MM.1S (cell line): Measurements from ENCODE around the gene SPINT2.

Experiments
- DNase-seq: peaks from one replicate; pipeline ENCODE4 v3.0.0-alpha.2; 2015
- H2AFZ ChIP-seq: fragments of 300-600 bp; sonication (generic); 2 replicates; pipeline ENCODE4 v1.6.0; 2016; ENCODE audit warnings: antibody characterized with exemption, low read length
- H3F3A ChIP-seq: fragments of 300-600 bp; sonication (generic); 2 replicates; pipeline ENCODE4 v1.6.1; 2016; ENCODE audit warnings: mild to moderate bottlenecking, antibody characterized with exemption, low read length, moderate library complexity, mixed read lengths; ENCODE audit not compliant: insufficient read depth
- H3K27ac ChIP-seq: fragments of 300-600 bp; sonication (generic); 2 replicates; pipeline ENCODE4 v1.5.1; 2016; ENCODE audit warnings: mild to moderate bottlenecking, low read length
- H3K27me3 ChIP-seq: fragments of 300-600 bp; sonication (generic); replicated peaks from 2 replicates; pipeline ENCODE4 v1.6.0; 2016; ENCODE audit warnings: low read length; ENCODE audit not compliant: insufficient read depth
- H3K36me3 ChIP-seq: fragments of 300-600 bp; sonication (generic); replicated peaks from 2 replicates; pipeline ENCODE4 v1.6.1; 2016; ENCODE audit warnings: mild to moderate bottlenecking, low read length, mixed read lengths; ENCODE audit not compliant: insufficient read depth
- H3K4me1 ChIP-seq: fragments of 300-600 bp; sonication (generic); 2 replicates; pipeline ENCODE4 v1.6.1; 2016; ENCODE audit warnings: low read length, mixed read lengths
- H3K4me2 ChIP-seq: fragments of 300-600 bp; sonication (generic); 2 replicates; pipeline ENCODE4 v1.6.0; 2016; ENCODE audit warnings: low read depth, low read length
- H3K4me3 ChIP-seq: fragments of 300-600 bp; sonication (generic); 2 replicates; pipeline ENCODE4 v1.5.1; 2016; ENCODE audit warnings: low read length, mixed read lengths
- H3K79me2 ChIP-seq: fragments of 300-600 bp; sonication (generic); 2 replicates; pipeline ENCODE4 v1.6.1; 2016; ENCODE audit warnings: mixed run types, low read length, mixed read lengths
- H3K9ac ChIP-seq: fragments of 300-600 bp; sonication (generic); 2 replicates; pipeline ENCODE4 v1.6.1; 2016; ENCODE audit warnings: low read length, mixed read lengths
- H3K9me2 ChIP-seq: fragments of 300-600 bp; sonication (generic); replicated peaks from 2 replicates; pipeline ENCODE4 v1.6.1; 2016; ENCODE audit warnings: mild to moderate bottlenecking, low read length, mixed read lengths; ENCODE audit not compliant: insufficient read depth
- H3K9me3 ChIP-seq: fragments of 300-600 bp; sonication (generic); replicated peaks from 2 replicates; pipeline ENCODE4 v1.6.1; 2016; ENCODE audit warnings: mild to moderate bottlenecking, low read length, mixed read lengths; ENCODE audit not compliant: insufficient read depth
- H4K20me1 ChIP-seq: fragments of 300-600 bp; sonication (generic); 2 replicates; pipeline ENCODE4 v1.6.1; 2016; ENCODE audit warnings: mild to moderate bottlenecking, low read length, moderate library complexity, mixed read lengths; ENCODE audit not compliant: insufficient read depth
- CTCF ChIP-seq: fragments of 300-600 bp; sonication (generic); IDR thresholded peaks from 2 replicates; pipeline ENCODE4 v1.5.1; 2016; ENCODE audit warnings: antibody characterized with exemption, low read length, mixed read lengths
- EZH2 ChIP-seq: fragments of 300-600 bp; sonication (generic); optimal IDR thresholded peaks from 2 replicates; pipeline ENCODE3; 2017; ENCODE audit warnings: low read depth, mild to moderate bottlenecking, antibody characterized with exemption, low read length, mixed read lengths
- EZH2phosphoT487 ChIP-seq: fragments of 300-600 bp; sonication (generic); IDR thresholded peaks from 2 replicates; pipeline ENCODE4 v1.6.1; 2018; ENCODE audit warnings: antibody characterized with exemption, low read length

Gene SPINT2

GRCh38 chr19:38227287-38228004 lies 36.9 kb upstream of the SPINT2 start:
- Histone ChIP-seq H3K27ac (no peak overlapping the region), H3K9me2 (no peaks in the 10 kb centered on the region), H3K4me1 (peaks cover 3% of the 10 kb centered on the region; the same call in 1 of the 2 replicates), H3K9me3 (no peaks in the 10 kb centered on the region), H3K9ac (no peak overlapping the region), H3K4me3 (no peak overlapping the region), H2AFZ (no peak overlapping the region), H4K20me1 (no peaks in the 10 kb centered on the region), H3K4me2 (no peak overlapping the region), H3F3A (peaks cover 4% of the 10 kb centered on the region; the same call in 1 of the 2 replicates), H3K79me2 (no peaks in the 10 kb centered on the region), H3K27me3 (peaks cover 65% of the 10 kb centered on the region), H3K36me3 (no peaks in the 10 kb centered on the region)
- DNase-seq: no peak
- no peak for TF ChIP-seq EZH2
- TF ChIP-seq CTCF: no peak

- Histone ChIP-seq H3K27ac (no peak overlapping the region), H4K20me1 (no peaks in the 10 kb centered on the region), H3K9me2 (no peaks in the 10 kb centered on the region), H3K4me2 (no peak overlapping the region), H3K27me3 (peaks cover 66% of the 10 kb centered on the region), H3K9me3 (no peaks in the 10 kb centered on the region), H3K4me3 (no peak overlapping the region), H3K79me2 (no peaks in the 10 kb centered on the region), H3K36me3 (no peaks in the 10 kb centered on the region), H3K9ac (no peak overlapping the region), H3F3A (peaks cover 4% of the 10 kb centered on the region; the same call in 1 of the 2 replicates), H2AFZ (no peak overlapping the region), H3K4me1 (peaks cover 3% of the 10 kb centered on the region; the same call in 1 of the 2 replicates)
- TF ChIP-seq CTCF: no peak
- TF ChIP-seq EZH2phosphoT487: no peak
- TF ChIP-seq EZH2: no peak
- DNase-seq: no peak
Observed at GRCh38 chr19:38228005-38228377, 36.4 kb upstream of the SPINT2 start.

- TF ChIP-seq EZH2 (peak; percentile 86), EZH2phosphoT487 (no peak), CTCF (no peak)
- H3F3A ChIP-seq: peaks cover 4% of the 10 kb centered on the region; the same call in 1 of the 2 replicates
- H3K27ac ChIP-seq: no peak overlapping the region
- H3K9ac ChIP-seq: no peak overlapping the region
- no peaks in the 10 kb centered on the region for H3K36me3 ChIP-seq
- H3K9me2 ChIP-seq: no peaks in the 10 kb centered on the region
- H3K27me3 ChIP-seq: peaks cover 63% of the 10 kb centered on the region
- peak overlapping the region; percentile 82 for H3K4me2 ChIP-seq
- no peaks in the 10 kb centered on the region; the same call in 1 of the 2 replicates for H3K4me1 ChIP-seq
- peak overlapping the region; percentile 55 for H3K4me3 ChIP-seq
- H2AFZ ChIP-seq: peak overlapping the region; percentile 27; the same call in 1 of the 2 replicates
- DNase-seq: no peak
- H3K9me3 ChIP-seq: no peaks in the 10 kb centered on the region
- no peaks in the 10 kb centered on the region for H3K79me2 ChIP-seq
- no peaks in the 10 kb centered on the region for H4K20me1 ChIP-seq
Observed at GRCh38 chr19:38228491-38229439, 35.6 kb upstream of the SPINT2 start.
